ENCODE results near the gene KIAA1755. TPM values are rescaled to one million over a fixed set of nuclear protein-coding genes. Genes with fewer than 3 reads are reported as not detected.
A peak's percentile ranks its signal among the peaks of the same experiment; 100 is the strongest.

The KIAA1755 gene
- total and polyA plus RNA-seq, 7 donors = 1.2 to 39.1 (median 11.6) TPM; not detected in 1

- Histone ChIP-seq H3K4me1 (peaks cover 0 to 10% (median 2%) of the 10 kb centered on the region in 4 donors), H3K9me3 (no peaks in the 10 kb centered on the region), H3K4me3 (no peak overlapping the region), H3K27ac (no peak overlapping the region), H3K36me3 (no peaks in the 10 kb centered on the region), H3K27me3 (no peaks in the 10 kb centered on the region)
- intact Hi-C loops (cut with DNase I) = no loop called here
- WGBS, 2 donors = 70 to 75% methylated on average over 4 of the region's 4 CpGs
- peak; percentile 60 for DNase-seq
- TF ChIP-seq CTCF (IDR thresholded peaks at IDR 0.05) (no peak), POLR2A (IDR thresholded peaks at IDR 0.05) (no peak), EP300 (IDR thresholded peaks at IDR 0.05) (no peak), POLR2AphosphoS5 (IDR thresholded peaks at IDR 0.05) (no peak)
Measured at GRCh38 chr20:38209054-38209675, 51.4 kb downstream of the KIAA1755 start.

GRCh38 chr20:38208523-38208922 is 52.0 kb downstream of the KIAA1755 start:
- H3K9me3 ChIP-seq = no peaks in the 10 kb centered on the region
- no peak overlapping the region for H3K27ac ChIP-seq
- no peaks in the 10 kb centered on the region for H3K27me3 ChIP-seq
- intact Hi-C loops (cut with DNase I) = no loop called here
- H3K4me3 ChIP-seq = no peak overlapping the region
- H3K36me3 ChIP-seq = no peaks in the 10 kb centered on the region
- WGBS, 2 donors = 85 to 96% methylated on average over 3 of the region's 3 CpGs
- peaks cover 0 to 10% (median 2%) of the 10 kb centered on the region in 4 donors for H3K4me1 ChIP-seq
- TF ChIP-seq POLR2A (IDR thresholded peaks at IDR 0.05) (no peak), EP300 (IDR thresholded peaks at IDR 0.05) (no peak), POLR2AphosphoS5 (IDR thresholded peaks at IDR 0.05) (no peak), CTCF (IDR thresholded peaks at IDR 0.05) (no peak)
- no peak for DNase-seq

GRCh38 chr20:38208088-38208487 is 52.4 kb downstream of the KIAA1755 start:
- intact Hi-C loops (cut with DNase I) = no loop called here
- peaks cover 0 to 10% (median 2%) of the 10 kb centered on the region in 4 donors for H3K4me1 ChIP-seq
- TF ChIP-seq CTCF (IDR thresholded peaks at IDR 0.05) = no peak
- no peak for TF ChIP-seq POLR2AphosphoS5 (IDR thresholded peaks at IDR 0.05)
- TF ChIP-seq EP300 (IDR thresholded peaks at IDR 0.05) = no peak
- no peak for TF ChIP-seq POLR2A (IDR thresholded peaks at IDR 0.05)
- H3K36me3 ChIP-seq = no peaks in the 10 kb centered on the region
- no peak overlapping the region for H3K27ac ChIP-seq
- no peaks in the 10 kb centered on the region for H3K9me3 ChIP-seq
- no peaks in the 10 kb centered on the region for H3K27me3 ChIP-seq
- H3K4me3 ChIP-seq = no peak overlapping the region
- WGBS, 2 donors = 71 to 78% methylated on average over 1 of the region's 1 CpG
- DNase-seq = no peak

GRCh38 chr20:38207621-38208020 is 52.9 kb downstream of the KIAA1755 start:
- no peak for DNase-seq
- H3K4me1 ChIP-seq = peaks cover 0 to 10% (median 2%) of the 10 kb centered on the region in 4 donors
- H3K27me3 ChIP-seq = no peaks in the 10 kb centered on the region
- TF ChIP-seq EP300 (IDR thresholded peaks at IDR 0.05) (no peak), CTCF (IDR thresholded peaks at IDR 0.05) (no peak), POLR2AphosphoS5 (IDR thresholded peaks at IDR 0.05) (no peak), POLR2A (IDR thresholded peaks at IDR 0.05) (no peak)
- no peak overlapping the region for H3K4me3 ChIP-seq
- H3K27ac ChIP-seq = no peak overlapping the region
- WGBS, 2 donors = 64 to 77% methylated on average over 2 of the region's 2 CpGs
- H3K36me3 ChIP-seq = no peaks in the 10 kb centered on the region
- intact Hi-C loops (cut with DNase I) = no loop called here
- no peaks in the 10 kb centered on the region for H3K9me3 ChIP-seq

- intact Hi-C loops (cut with DNase I) = no loop called here
- no peak for DNase-seq
- Histone ChIP-seq H3K36me3 (no peaks in the 10 kb centered on the region), H3K27ac (no peak overlapping the region), H3K4me1 (no peaks in the 10 kb centered on the region), H3K27me3 (no peaks in the 10 kb centered on the region), H3K9me3 (no peaks in the 10 kb centered on the region), H3K4me3 (no peak overlapping the region)
- TF ChIP-seq POLR2A (IDR thresholded peaks at IDR 0.05) (no peak), CTCF (IDR thresholded peaks at IDR 0.05) (no peak), EP300 (IDR thresholded peaks at IDR 0.05) (no peak), POLR2AphosphoS5 (IDR thresholded peaks at IDR 0.05) (no peak)
- WGBS, 2 donors = 47 to 53% methylated on average over 3 of the region's 3 CpGs
Measured at GRCh38 chr20:38205001-38205400, 55.5 kb downstream of the KIAA1755 start.
